Right lung (tissue), 5 donors: Measurements from ENCODE around the gene NDUFA11. TPM values are rescaled to one million over a fixed set of nuclear protein-coding genes. Genes with fewer than 3 reads are reported as not detected.
A peak's percentile ranks its signal among the peaks of the same experiment; 100 is the strongest.
"Not testable (repeated sequence)": the region's sequence is repeated elsewhere in the genome, so short reads cannot be mapped to it uniquely, and the experiment has no call there.

Source experiments
- DNase-seq, 2 donors: peaks; one replicate each; pipeline ENCODE4 v3.0.0-alpha.2; 2013
- polyA plus RNA-seq, 5 donors: library from polyadenylated mRNA; unstranded; fragments of 120-200 nt; gene quantifications; one replicate each; pipeline versions ENCODE4 v1.2.1 to v1.2.3, GENCODE V29; 2013; ENCODE audit warnings: inconsistent platforms in 1 of 5, low replicate concordance in 1 of 5; ENCODE audit not compliant: insufficient read length in 5 of 5, insufficient read depth in 1 of 5

The NDUFA11 gene
- polyA plus RNA-seq, 5 donors = 103 to 203 (median 116) TPM

GRCh38 chr19:5864725-5865486 lies 38.7 kb downstream of the NDUFA11 start:
- DNase-seq = no peak

- DNase-seq = no peak
Measured at GRCh38 chr19:5864013-5864720, 39.4 kb downstream of the NDUFA11 start.

GRCh38 chr19:5863030-5863665 lies 40.4 kb downstream of the NDUFA11 start:
- no peak for DNase-seq

GRCh38 chr19:5857203-5858081 lies 46.1 kb downstream of the NDUFA11 start:
- DNase-seq = no peak

GRCh38 chr19:5855151-5855550 lies 48.4 kb downstream of the NDUFA11 start:
- DNase-seq = not testable (repeated sequence)

GRCh38 chr19:5854121-5854520 lies 49.5 kb downstream of the NDUFA11 start:
- not testable (repeated sequence) for DNase-seq

GRCh38 chr19:5851302-5851701 lies 52.3 kb downstream of the NDUFA11 start, which contains the start of gene FUT3:
Gene FUT3 (minus strand): TSS chr19:5851449.
- DNase-seq = no peak

GRCh38 chr19:5850743-5851293 lies 52.8 kb downstream of the NDUFA11 start:
- DNase-seq = peak; percentile 64 to 67

- DNase-seq = no peak
Measured at GRCh38 chr19:5850189-5850588, 53.4 kb downstream of the NDUFA11 start.

GRCh38 chr19:5848621-5849020 lies 55.0 kb downstream of the NDUFA11 start:
- DNase-seq = not testable (repeated sequence)

- DNase-seq = not testable (repeated sequence)
Measured at GRCh38 chr19:5847846-5848245, 55.7 kb downstream of the NDUFA11 start.

Other genes with a start within 250 kb of the NDUFA11 start
- 10 to 100 TPM; 24.4 to 66.9 (median 30.4) TPM for gene MICOS13, start 223.3 kb downstream of the NDUFA11 start, polyA plus RNA-seq
- gene HSD11B1L, start 222.8 kb downstream of the NDUFA11 start, polyA plus RNA-seq = 10 to 100 TPM in 2 of 5 donors, 1 to 10 TPM in 3; 7.5 to 11.4 (median 9.0) TPM
- gene RPL36, start 213.5 kb downstream of the NDUFA11 start, polyA plus RNA-seq = 1,000 to 10,000 TPM in 1 of 5 donors, 100 to 1,000 TPM in 4; 697 to 1,241 (median 771) TPM
- gene LONP1, start 183.6 kb downstream of the NDUFA11 start, polyA plus RNA-seq = 10 to 100 TPM; 31.2 to 53.7 (median 41.7) TPM
- gene CATSPERD, start 183.2 kb downstream of the NDUFA11 start, polyA plus RNA-seq = 1 to 10 TPM in 3 of 5 donors, under 1 TPM in 1, not detected in 1; 0.81 to 2.3 (median 1.8) TPM
- 1 to 10 TPM; 1.1 to 2.9 (median 2.0) TPM for gene PRR22, start 119.0 kb downstream of the NDUFA11 start, polyA plus RNA-seq
- gene DUS3L, start 112.6 kb downstream of the NDUFA11 start, polyA plus RNA-seq = 10 to 100 TPM; 22.3 to 33.2 (median 27.3) TPM
- gene NRTN, start 98.7 kb downstream of the NDUFA11 start, polyA plus RNA-seq = 1 to 10 TPM; 1.1 to 2.0 (median 1.7) TPM
- gene FUT6, start 64.1 kb downstream of the NDUFA11 start, polyA plus RNA-seq = under 1 TPM; 0.46 to 0.84 (median 0.71) TPM
- gene FUT3, start 52.3 kb downstream of the NDUFA11 start, polyA plus RNA-seq = under 1 TPM in 4 of 5 donors, not detected in 1; 0.49 to 0.66 (median 0.61) TPM
- not detected for gene FUT5, start 33.2 kb downstream of the NDUFA11 start, polyA plus RNA-seq
- gene VMAC, start 1.1 kb upstream of the NDUFA11 start, polyA plus RNA-seq = 10 to 100 TPM in 1 of 5 donors, 1 to 10 TPM in 4; 7.3 to 10.7 (median 9.0) TPM
- gene CAPS, start 10.5 kb upstream of the NDUFA11 start, polyA plus RNA-seq = 10 to 100 TPM; 13.5 to 56.0 (median 32.9) TPM
- gene RANBP3, start 74.3 kb upstream of the NDUFA11 start, polyA plus RNA-seq = 10 to 100 TPM; 69.8 to 83.0 (median 72.9) TPM
- 10 to 100 TPM; 12.2 to 16.8 (median 14.5) TPM for gene RFX2, start 206.7 kb upstream of the NDUFA11 start, polyA plus RNA-seq
- 1 to 10 TPM; 1.0 to 2.6 (median 2.0) TPM for gene ACSBG2, start 231.9 kb upstream of the NDUFA11 start, polyA plus RNA-seq